GM12873 (cell line): ENCODE data around the gene ADGRD1.

Experiments
- CTCF ChIP-seq: IDR thresholded peaks from 2 replicates; pipeline ENCODE4 v1.5.1; 2012; ENCODE audit warnings: low read depth, mild to moderate bottlenecking, moderate library complexity, low read length, control low read depth; ENCODE audit not compliant: insufficient read depth; ENCODE audit errors: missing control alignments

Gene ADGRD1

GRCh38 chr12:131111446-131111845, 157.7 kb downstream of the ADGRD1 start:
- no peak for TF ChIP-seq CTCF

DNA sequence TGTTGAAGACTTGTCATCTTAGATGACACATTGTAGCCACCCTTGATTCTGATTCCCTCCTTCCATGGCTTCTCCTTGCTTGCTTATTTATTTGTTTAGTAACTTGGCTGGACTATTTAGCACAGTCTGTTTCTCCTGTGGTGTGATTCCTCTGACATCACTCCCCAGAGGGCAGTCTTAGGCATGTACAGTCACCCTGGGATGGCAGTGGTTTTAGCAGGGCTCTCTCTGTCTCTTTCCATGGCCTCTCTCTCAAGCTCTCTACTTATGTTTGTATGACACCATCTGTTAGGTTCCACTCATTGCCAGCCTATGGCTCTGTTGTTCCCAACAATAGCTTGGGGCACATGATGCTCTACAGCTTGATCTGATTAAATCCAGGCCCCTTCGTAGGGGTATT, 158.3 kb downstream of the ADGRD1 start:
- TF ChIP-seq CTCF = no peak

DNA sequence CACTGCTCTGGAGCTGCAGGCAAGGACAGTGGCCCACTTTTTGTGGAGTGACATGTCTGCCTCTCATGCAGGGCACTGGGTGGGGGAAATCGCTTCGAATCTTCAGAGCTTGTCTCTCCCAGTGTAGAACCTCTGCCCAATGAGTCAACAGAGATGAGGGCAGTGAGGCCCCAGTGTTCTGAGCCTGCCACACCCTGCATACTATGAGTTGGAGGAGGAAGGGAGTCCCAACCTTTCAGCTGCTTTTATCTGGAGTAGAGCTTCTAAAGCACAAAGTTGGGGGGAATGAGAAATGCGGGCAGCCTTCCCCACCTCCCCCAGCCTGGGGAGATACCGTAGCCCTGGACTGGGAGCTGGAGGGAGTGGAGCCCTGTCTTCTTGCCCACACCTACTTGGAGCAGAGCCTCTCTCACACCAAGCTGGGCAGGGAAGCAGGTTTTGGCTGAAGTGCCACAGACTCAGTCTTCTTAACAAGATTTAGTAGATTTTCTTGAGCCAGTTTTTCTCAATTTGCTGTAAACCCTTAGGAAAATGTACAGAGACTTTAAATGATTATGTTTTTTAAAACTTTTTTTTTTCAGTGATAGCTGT, 159.1 kb downstream of the ADGRD1 start:
- no peak for TF ChIP-seq CTCF

DNA sequence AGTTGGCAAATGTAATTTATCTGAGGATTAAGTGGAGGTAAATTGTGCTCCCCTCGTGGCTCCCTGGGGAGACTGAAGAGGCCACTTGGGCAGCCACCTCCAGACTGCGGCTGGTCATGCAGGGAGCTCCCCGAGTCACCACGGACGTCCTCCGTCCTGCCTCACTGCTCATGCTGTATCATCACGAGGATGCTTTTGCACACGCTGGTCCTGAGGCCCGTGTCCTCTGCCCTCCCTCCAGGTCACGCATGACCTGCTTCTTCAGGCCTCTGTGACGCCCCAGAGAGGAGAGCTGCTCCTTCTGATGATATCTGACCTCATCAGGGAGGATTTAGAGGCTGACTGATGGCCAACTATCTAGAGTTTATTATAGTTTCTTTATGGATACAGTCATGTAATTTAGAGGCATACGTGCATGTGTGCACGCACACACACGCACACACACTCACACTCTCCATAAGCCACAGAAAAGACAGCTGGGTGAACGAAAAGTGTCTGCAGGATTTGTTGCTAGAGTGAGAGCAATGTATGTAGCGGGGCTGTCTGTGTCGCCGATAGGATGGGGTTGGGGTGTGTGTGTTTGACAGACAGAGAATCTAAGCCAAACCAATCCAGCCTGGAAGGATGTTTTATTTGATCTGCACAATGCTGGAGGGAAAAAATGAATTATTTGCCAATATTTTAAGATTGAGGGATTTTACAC, 160.0 kb downstream of the ADGRD1 start:
- no peak for TF ChIP-seq CTCF

DNA sequence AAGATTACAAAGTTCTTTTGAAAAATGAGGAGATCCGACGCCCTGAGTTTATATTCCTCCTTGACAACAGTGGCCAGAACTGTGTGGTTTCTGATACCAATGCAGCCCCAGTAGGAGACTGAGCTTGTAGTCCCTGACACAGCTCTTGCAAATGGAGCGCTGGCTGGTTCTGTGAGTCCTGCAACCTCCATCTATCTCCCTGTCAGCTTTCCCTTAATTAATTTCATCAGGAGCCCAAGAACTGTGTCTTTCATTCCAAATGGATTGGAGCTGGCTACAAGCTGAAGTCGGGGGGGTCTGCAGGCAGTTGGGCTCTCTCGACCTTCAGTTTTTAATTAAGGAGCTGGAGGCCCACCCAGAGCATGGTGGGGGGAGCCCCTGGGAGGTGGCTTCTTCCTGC, 160.6 kb downstream of the ADGRD1 start:
- TF ChIP-seq CTCF = no peak

DNA sequence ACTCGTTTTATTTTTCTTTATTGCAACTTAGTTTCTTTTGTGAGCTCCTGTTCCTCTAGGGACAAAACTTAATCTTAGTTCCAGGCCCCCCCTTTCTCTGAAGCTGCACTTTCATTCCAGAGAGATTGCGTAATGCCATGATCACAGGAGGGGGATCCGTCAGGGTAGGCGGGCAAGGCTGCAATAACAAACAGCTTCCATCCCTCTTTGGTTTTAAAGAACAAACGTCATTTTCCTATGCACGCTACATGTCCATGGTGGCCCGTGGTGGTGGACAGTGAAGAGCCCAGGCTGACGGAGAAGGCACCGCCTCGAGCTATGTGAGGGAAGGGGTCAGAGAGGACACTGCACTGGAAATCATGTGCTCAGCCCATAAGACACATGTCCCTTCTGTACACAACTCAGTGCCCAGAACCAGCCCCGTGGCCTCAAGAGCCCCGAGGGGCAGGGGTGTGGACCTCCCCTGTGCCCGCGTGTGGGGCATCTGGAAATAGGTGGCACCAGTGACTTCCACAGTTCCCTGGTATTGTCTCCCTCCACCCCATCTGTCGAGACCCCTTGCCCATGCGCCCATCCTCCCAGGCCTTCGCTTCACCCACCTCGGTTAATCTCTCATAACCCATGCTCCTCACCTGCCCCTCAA, 161.4 kb downstream of the ADGRD1 start:
- TF ChIP-seq CTCF = no peak

DNA sequence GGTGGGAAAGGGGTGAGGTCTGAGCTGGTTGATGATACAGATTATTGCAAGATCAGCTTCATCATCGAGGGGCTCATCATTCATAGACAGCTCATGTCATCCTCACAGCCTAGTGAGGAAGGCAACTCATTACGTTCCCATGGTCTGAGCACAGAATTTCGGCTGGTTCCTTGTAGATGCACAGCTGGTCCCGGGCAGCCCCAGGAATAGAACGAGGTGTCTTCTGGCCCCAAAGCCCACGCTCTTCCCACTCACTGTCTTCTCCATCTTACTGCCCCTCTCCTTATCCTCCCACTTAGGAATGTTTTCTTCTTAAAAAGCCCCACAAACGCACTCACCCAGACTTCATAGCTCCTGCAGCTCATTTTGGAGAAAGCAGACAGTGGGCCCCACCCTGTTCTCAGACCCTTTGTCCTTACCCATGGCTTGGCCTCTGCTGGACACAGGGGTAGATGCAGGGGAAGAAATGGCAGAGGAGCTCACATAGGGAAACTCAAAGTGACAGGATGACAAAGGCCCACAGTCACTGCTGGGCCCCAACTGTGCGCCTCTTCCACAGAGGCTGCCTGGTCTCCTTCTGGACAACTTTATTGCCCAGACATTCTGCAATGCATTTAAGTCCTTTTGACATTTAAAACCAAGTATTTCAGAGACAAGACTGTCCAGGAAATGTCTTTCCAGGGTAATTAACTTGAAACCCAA, 162.2 kb downstream of the ADGRD1 start:
- no peak for TF ChIP-seq CTCF
